ENCODE data around the gene ACTR3C. TPM values are rescaled to one million over a fixed set of nuclear protein-coding genes. Genes with fewer than 3 reads are reported as not detected.

The ACTR3C gene
- total RNA-seq, 1 donor from 2014 or later: 20.1 TPM

DNA sequence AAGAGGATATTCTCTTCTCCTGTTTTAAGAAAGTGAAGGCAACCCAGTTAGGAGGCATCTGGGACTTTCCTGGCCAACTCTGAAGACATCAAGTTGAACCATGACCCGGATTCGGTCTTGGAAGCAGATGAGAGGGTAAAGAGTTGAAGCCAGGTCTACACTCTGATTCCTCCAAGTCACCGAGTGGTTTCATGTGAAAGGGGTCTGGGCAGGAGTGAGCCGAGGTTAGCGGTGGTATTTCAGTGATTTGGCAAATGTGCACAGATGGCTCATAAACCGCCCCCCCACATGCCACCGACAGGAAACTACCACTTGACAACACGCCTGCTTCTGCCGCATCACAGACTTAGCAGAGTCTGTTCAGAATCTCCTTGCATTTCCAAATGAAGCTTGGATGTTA is 33.9 kb upstream of the ACTR3C start:
- TF ChIP-seq, protein P1, sequence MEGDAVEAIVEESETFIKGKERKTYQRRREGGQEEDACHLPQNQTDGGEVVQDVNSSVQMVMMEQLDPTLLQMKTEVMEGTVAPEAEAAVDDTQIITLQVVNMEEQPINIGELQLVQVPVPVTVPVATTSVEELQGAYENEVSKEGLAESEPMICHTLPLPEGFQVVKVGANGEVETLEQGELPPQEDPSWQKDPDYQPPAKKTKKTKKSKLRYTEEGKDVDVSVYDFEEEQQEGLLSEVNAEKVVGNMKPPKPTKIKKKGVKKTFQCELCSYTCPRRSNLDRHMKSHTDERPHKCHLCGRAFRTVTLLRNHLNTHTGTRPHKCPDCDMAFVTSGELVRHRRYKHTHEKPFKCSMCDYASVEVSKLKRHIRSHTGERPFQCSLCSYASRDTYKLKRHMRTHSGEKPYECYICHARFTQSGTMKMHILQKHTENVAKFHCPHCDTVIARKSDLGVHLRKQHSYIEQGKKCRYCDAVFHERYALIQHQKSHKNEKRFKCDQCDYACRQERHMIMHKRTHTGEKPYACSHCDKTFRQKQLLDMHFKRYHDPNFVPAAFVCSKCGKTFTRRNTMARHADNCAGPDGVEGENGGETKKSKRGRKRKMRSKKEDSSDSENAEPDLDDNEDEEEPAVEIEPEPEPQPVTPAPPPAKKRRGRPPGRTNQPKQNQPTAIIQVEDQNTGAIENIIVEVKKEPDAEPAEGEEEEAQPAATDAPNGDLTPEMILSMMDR (IDR thresholded peaks at IDR 0.05): no peak
- no peak overlapping the region for H3K27ac ChIP-seq
- no peaks in the 10 kb centered on the region for H3K27me3 ChIP-seq
- no peaks in the 10 kb centered on the region for H3K9me3 ChIP-seq
- intact Hi-C loops (cut with DNase I): no loop called here
- ATAC-seq (peak; percentile 22), DNase-seq (peak; percentile 6)
- H3K36me3 ChIP-seq: no peaks in the 10 kb centered on the region
- H3K4me1 ChIP-seq: peaks cover 7% of the 10 kb centered on the region
- H3K4me3 ChIP-seq: no peak overlapping the region

DNA sequence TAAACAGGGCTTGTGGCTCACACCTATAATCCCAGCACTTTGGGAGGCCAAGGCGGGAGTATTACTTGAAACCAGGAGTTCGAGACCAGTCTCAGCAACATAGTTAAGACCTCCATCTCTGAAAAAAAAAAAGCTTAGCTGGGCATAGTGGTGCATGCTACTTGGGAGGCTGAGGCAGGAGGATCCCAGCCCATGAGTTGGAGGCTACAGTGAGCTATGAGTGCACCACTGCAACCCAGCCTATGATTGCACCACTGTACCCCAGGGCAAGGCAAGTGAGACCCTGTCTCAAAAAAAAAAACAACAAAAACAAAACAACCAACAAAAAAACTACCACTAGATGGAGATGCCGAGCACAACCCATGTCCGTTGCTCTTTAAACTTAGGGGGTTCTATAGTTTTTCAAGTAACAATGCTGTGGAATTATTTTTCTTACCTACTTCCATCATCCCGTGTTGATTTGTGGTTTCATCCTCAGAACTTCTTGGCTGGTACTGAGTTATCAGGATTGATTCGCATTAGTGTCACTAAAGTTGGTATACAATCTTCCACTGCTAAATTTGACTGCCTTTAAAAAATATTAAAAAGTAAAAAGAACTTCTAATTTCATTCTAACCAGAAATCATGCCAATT is 33.0 kb upstream of the ACTR3C start:
- no peak overlapping the region for H3K27ac ChIP-seq
- H3K9me3 ChIP-seq: no peaks in the 10 kb centered on the region
- H3K36me3 ChIP-seq: no peaks in the 10 kb centered on the region
- DNase-seq (peak; percentile 12), ATAC-seq (peak; percentile 51)
- peaks cover 12% of the 10 kb centered on the region for H3K4me1 ChIP-seq
- intact Hi-C loops (cut with DNase I): no loop called here
- H3K27me3 ChIP-seq: no peaks in the 10 kb centered on the region
- no peak overlapping the region for H3K4me3 ChIP-seq
- TF ChIP-seq, protein P1 (IDR thresholded peaks at IDR 0.05): peak; percentile 74

GRCh38 chr7:150355666-150356059 is 32.3 kb upstream of the ACTR3C start:
- Histone ChIP-seq H3K4me1 (peaks cover 12% of the 10 kb centered on the region), H3K4me3 (no peak overlapping the region), H3K27me3 (no peaks in the 10 kb centered on the region), H3K27ac (no peak overlapping the region), H3K36me3 (no peaks in the 10 kb centered on the region), H3K9me3 (no peaks in the 10 kb centered on the region)
- DNase-seq (no peak), ATAC-seq (no peak)
- TF ChIP-seq, protein P1 (IDR thresholded peaks at IDR 0.05): no peak
- intact Hi-C loops (cut with DNase I): no loop called here

GRCh38 chr7:150351587-150352194 is 28.3 kb upstream of the ACTR3C start:
- Histone ChIP-seq H3K9me3 (no peaks in the 10 kb centered on the region), H3K4me1 (peaks cover 5% of the 10 kb centered on the region), H3K27me3 (no peaks in the 10 kb centered on the region), H3K36me3 (no peaks in the 10 kb centered on the region), H3K27ac (no peak overlapping the region), H3K4me3 (no peak overlapping the region)
- TF ChIP-seq, protein P1 (IDR thresholded peaks at IDR 0.05): no peak
- ATAC-seq (no peak), DNase-seq (no peak)
- intact Hi-C loops (cut with DNase I): no loop called here

- no peaks in the 10 kb centered on the region for H3K27me3 ChIP-seq
- no peak for DNase-seq
- no peaks in the 10 kb centered on the region for H3K9me3 ChIP-seq
- peaks cover 4% of the 10 kb centered on the region for H3K4me1 ChIP-seq
- H3K4me3 ChIP-seq: no peak overlapping the region
- TF ChIP-seq, protein P1 (IDR thresholded peaks at IDR 0.05): no peak
- intact Hi-C loops (cut with DNase I): no loop called here
- no peak overlapping the region for H3K27ac ChIP-seq
- ATAC-seq: no peak
- no peaks in the 10 kb centered on the region for H3K36me3 ChIP-seq
Observed at GRCh38 chr7:150346922-150347321, 23.6 kb upstream of the ACTR3C start.
